GM18951 (cell line): ENCODE measurements around the gene OPCML.

Source experiments
- POLR2A ChIP-seq: IDR thresholded peaks from 4 replicates; pipeline ENCODE4 v1.6.1; 2011; ENCODE audit warnings: mild to moderate bottlenecking; ENCODE audit not compliant: insufficient read length, insufficient read depth; ENCODE audit errors: extremely low read depth
- in situ Hi-C: fragments of 300-500 bp; cut with MboI; formaldehyde crosslinking; loops from one replicate; pipeline ENCODE4 v1.12.0; 2022; ENCODE audit warnings: low sequenced_read_pairs, mixed read lengths, inconsistent platforms; ENCODE audit not compliant: unreplicated experiment

Gene OPCML

DNA sequence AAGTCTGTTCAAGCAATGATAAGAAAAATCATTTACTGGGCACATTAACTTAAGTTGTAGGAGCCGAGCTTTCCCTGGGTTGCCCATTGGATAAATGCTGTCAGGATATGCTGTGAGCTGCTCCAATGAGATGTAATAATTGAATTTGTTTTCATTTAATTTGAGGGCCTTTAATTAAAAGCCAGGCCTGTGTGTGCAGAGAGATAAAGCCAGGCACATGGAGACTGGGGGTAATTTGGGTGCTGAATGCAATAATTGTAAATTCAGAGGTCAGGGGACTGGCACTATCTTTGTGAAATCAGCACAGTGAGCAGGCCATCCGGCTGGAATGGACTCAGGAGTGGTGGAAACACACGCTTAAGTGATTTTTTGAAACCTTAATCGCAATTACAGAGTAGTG is 125.8 kb downstream of the OPCML start:
- in situ Hi-C loops: no loop called here
- no peak for TF ChIP-seq POLR2A

DNA sequence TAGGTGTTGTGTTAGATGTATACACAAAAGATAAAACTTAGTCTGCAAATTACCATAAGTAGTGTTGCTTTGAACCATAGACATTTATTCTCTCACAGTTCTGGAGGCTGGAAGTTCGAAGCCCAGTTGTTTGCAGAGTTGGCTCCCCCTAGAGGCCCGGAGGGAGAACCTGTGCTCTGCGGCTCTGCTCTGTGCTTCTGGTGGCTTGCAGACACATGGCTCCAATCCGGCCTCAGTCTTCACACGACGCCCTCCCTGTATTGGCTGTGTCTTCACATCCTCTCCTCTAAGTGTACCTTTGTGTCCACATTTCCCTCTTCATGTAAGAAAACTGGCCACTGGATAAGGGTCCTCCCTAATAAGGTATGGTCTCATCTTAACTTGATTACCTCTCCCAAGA is 128.4 kb downstream of the OPCML start:
- TF ChIP-seq POLR2A: no peak
- in situ Hi-C loops: no loop called here

- in situ Hi-C loops: no loop called here
- no peak for TF ChIP-seq POLR2A
Measured at GRCh38 chr11:133402551-133402950, 129.8 kb downstream of the OPCML start.

GRCh38 chr11:133399855-133400625 is 132.3 kb downstream of the OPCML start:
- in situ Hi-C loops: no loop called here
- TF ChIP-seq POLR2A: no peak

DNA sequence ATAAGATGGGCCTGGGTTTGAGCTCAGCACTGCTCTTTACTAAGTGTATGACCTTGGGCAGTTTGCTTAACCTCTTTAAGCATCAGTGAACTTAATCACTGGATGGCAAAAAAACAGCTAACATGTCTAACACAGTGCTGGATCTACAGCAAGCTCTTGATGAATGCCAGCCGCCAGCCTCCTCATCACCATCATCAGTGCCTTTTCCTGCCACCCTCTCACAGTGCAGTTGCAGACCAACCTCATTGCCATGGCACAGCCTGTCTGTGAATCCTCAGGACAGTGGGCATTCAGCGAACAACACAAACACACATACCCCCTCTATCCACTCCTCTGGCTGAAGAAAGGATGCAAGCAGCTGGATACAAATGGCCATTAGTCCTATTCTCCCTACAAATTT is 133.0 kb downstream of the OPCML start:
- in situ Hi-C loops: no loop called here
- TF ChIP-seq POLR2A: no peak

- TF ChIP-seq POLR2A: no peak
- in situ Hi-C loops: no loop called here
Measured at GRCh38 chr11:133390803-133391202, 141.5 kb downstream of the OPCML start.

DNA sequence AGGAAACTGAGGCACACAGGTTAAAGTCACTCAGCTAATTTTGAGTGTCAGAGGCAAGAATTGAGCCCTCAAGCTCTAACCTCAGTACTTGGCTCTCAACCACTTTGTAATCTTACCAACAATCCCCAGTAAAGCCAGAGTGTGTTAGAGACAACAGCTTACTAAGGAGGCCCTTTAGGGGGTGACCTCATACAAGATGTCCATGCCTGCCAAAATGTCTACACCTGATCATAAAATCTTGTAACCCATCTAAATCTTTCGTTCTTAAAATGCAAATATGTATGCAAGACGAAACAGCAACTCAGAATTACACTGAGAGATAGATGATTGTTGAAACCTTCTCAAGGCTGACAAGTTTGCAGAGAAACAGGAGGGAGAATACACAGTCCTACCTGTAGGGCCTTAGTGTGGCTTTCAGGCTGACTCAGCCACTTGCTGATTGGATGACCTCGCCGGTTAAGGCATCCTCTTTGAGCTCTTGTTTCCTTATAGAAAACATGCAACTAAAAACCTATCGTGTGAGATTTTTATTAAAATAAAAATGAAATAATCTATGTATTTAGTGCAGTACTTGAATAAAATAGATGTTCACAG is 143.2 kb downstream of the OPCML start:
- in situ Hi-C loops: no loop called here
- no peak for TF ChIP-seq POLR2A

- in situ Hi-C loops: no loop called here
- no peak for TF ChIP-seq POLR2A
Measured at GRCh38 chr11:133388260-133388659, 144.0 kb downstream of the OPCML start.

- TF ChIP-seq POLR2A: no peak
- in situ Hi-C loops: no loop called here
Measured at GRCh38 chr11:133386852-133387251, 145.4 kb downstream of the OPCML start.

DNA sequence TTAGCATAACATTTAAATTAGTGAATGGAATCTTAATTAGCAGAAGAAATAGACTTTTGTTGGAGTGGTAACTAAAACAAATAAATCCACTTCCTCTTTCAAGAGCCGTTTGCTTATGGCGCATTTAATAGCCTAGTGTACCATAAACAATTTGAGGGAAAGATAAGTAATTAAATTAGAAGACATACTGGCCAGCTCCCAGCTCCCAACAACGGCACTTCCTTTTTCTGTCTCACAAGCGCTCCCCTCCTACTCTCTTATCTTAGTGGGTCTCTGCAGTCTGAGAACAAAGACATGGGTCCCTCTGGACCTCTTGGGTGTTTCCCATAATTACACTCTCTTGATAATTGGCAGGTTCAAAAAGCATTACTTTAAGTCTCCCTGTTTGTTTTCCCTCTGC is 146.0 kb downstream of the OPCML start:
- no peak for TF ChIP-seq POLR2A
- in situ Hi-C loops: no loop called here

- no peak for TF ChIP-seq POLR2A
- in situ Hi-C loops: no loop called here
Measured at GRCh38 chr11:133385781-133386180, 146.5 kb downstream of the OPCML start.

- in situ Hi-C loops: no loop called here
- TF ChIP-seq POLR2A: no peak
Measured at GRCh38 chr11:133384731-133385130, 147.6 kb downstream of the OPCML start.

DNA sequence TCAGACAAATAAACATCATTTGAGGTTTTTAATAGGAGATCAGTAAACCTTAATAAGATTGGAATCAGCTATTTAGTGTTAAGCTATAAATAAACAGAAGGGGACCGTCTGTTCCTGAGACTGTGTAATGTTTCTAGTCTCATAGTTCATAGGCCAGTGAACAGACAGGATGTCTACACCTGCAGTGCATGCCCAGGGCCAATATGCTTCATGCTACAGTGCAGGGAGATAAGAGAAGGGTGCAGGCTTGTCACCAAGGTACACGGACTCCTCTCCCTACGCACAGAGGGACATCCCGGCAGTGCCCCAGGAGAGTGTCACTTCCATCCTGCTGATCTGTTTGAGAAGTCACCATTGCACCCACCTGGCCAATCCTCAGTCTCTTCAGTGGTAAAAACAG is 148.6 kb downstream of the OPCML start:
- no peak for TF ChIP-seq POLR2A
- in situ Hi-C loops: no loop called here

- no peak for TF ChIP-seq POLR2A
- in situ Hi-C loops: no loop called here
Measured at GRCh38 chr11:133383201-133383600, 149.1 kb downstream of the OPCML start.
